GM11168 (cell line): ENCODE data around the gene STKLD1.
"Not testable (repeated sequence)": the region's sequence is repeated elsewhere in the genome, so short reads cannot be mapped to it uniquely, and the experiment has no call there.

Experiments used
- in situ Hi-C: fragments of 300-500 bp; cut with MboI; formaldehyde crosslinking; loops from one replicate; pipeline ENCODE4 v1.12.0; 2022; ENCODE audit warnings: low sequenced_read_pairs; ENCODE audit not compliant: unreplicated experiment

The STKLD1 gene

DNA sequence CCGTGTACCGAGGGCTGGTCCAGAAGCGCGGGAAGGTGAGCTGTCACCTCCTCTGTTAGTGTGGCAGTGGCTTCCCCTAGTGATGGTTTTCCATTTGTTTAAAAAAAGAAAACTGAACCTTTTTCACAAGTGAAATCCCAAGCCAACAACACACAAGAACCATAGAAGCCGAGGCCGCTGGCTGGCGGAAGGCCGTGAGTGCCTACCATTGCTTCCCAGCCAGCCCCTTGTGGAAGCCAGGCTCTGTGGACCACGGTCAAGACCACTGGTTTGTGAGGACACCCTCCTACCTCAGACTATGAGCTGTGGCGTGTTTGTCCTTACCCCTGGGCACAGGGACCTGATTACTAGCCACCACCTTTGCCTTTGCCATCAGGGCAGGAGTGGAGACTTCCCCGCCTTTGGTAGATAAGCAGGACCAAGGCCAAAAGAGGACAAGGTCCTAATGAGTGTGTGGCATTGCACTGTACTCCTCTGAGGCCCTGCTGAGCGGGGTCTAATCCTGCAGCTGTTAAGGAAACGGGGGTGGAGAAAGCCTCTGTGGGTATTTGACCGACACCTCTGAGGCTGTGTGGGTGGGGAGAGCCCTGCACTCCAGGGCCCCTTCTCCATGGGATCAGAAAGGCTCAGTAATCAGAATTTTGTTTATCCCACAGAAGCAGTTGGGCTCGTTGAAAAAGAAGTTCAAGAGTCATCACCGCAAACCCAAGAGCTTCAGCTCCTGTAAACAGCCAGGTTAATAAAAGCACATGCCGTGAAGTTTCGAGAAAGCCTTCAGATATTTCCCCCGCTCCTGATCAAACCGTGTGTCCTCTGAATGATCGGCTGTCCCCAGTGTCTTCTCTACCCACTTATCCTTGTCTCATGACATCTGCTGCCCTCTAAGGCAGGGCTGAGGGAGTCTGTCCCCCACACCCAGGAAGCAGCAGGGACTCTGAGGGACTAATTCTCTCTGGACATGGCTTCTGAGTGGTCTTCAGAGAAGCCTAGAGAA is 15.5 kb upstream of the STKLD1 start:
- in situ Hi-C loops: no loop called here

GRCh38 chr9:133361507-133362092 is 14.6 kb upstream of the STKLD1 start:
- in situ Hi-C loops: no loop called here

GRCh38 chr9:133362359-133363044 is 13.7 kb upstream of the STKLD1 start:
- in situ Hi-C loops: no loop called here

GRCh38 chr9:133366435-133366834 is 9.7 kb upstream of the STKLD1 start:
- in situ Hi-C loops: no loop called here

DNA sequence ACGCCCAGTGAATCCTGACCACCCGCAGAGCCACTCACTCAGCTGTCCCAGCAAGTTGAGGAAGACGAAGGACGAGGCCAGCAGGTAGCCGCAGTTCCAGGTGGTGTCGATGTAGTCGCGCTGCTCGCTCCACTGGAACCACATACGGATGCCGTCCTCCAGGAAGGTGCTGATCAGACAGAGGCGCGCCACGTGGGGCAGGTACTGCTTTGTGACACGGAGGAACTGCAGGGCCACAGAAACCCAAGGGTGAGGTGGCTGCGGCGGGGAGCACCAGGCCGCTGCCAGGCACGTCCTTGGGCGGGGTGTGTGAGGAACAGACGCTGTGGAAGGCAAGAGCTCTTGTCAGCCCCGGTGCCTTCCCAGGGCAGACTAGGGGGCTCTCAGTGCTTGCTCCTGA is 8.9 kb upstream of the STKLD1 start:
- in situ Hi-C loops: no loop called here

DNA sequence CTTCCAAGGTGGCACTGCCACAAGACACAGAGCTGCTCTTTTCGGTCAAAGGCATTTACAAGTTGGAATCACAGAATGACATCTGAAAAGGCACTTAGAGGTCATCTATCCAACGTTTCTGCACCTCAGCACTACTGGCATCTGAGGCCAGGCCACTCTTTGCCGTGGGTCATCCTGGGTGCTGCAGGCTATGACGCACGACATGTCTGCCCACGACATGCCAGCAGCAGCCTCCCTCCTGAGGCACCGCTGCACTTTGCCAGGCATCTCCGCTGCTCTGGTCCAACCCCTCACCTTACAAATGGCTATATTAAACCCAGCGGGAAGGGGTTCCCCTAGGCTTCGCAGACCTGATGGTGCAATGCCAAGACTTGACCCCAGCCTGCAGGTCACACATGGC is 8.4 kb upstream of the STKLD1 start:
- in situ Hi-C loops: no loop called here

GRCh38 chr9:133368249-133368881 is 7.8 kb upstream of the STKLD1 start:
- in situ Hi-C loops: no loop called here

GRCh38 chr9:133369422-133369821 is 6.7 kb upstream of the STKLD1 start:
- in situ Hi-C loops: no loop called here

DNA sequence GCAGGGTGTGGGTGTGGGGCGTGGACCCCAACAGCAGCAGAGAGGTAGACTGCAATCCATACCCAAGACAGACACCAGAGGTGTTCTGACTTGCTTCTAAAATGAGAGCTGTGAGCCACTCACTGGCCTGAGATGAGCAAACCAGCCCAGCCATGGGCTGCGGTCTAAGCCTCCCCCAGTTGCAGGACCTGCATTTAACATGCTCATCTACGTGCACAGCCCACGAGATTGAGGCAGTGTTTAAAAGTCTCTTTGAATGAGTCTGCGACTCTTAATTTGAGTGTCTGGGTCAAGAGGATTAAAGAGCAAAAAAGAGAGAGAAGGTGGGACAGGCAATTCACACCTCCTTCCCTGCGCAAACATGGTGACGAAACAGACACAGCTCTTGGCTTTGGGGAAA is 6.2 kb upstream of the STKLD1 start:
- in situ Hi-C loops: no loop called here

GRCh38 chr9:133370685-133371084 is 5.5 kb upstream of the STKLD1 start:
- in situ Hi-C loops: no loop called here

DNA sequence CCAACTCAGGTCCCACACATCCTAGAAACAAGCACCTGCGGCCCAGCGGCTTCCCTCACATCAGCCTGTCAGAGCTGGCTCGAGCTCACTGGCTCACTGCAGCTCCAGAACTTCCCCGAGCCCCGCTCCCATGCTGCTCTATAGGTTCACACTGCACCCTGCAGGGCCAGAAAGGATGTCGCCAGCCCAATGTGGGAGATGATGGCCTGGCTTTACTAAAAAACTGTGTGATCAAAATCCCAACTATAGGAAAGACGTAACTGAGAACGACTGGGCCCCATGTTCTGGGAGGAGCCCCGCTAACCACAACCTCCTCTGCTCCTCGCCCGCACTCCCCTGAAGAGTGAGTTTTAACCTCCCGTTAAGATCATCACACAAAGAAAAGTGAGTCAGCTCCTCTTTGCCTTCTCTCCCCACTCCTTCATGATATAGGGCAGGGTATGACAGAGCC is 4.9 kb upstream of the STKLD1 start:
- in situ Hi-C loops: no loop called here

DNA sequence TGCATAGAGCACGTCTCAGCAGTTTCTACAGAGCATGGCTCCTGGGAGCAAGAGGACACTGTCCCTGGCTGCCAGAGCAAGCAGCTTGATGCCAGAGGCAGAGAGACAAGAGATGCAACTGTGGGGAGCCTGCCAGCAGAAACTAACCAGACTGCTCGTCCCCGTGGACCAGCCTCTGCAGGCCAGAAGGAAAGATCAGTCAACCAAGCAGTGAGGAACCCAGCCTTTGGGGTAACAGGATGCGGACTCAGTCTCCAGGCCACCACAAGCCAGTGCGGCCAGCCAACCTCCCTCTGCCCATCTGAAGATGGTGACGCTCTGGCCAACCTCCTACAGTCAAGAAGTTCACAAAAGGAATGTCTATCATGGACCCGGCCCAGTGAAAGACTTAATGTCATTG is 4.0 kb upstream of the STKLD1 start:
- in situ Hi-C loops: no loop called here

- in situ Hi-C loops: no loop called here
Measured at GRCh38 chr9:133374612-133375115, 1.5 kb upstream of the STKLD1 start.

- in situ Hi-C loops: no loop called here
Measured at GRCh38 chr9:133375116-133375723, 946 bp upstream of the STKLD1 start.

DNA sequence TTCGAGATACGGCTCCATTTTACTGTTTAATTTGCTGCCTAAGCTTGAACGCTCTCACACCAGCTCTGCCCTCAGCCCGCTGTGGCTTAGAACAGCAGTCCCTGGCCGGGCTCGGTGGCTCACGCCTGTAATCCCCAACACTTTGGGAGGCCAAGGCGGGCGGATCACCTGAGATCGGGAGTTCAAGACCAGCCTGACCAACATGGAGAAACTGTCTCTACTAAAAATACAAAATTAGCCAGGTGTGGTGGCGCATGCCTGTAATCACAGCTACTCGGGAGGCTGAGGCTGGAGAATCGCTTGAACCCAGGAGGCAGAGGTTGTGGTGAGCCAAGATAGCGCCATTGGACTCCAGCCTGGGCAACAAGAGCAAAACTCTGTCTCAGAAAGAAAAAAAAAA is 1.1 kb downstream of the STKLD1 start:
- in situ Hi-C loops: not testable (repeated sequence)

DNA sequence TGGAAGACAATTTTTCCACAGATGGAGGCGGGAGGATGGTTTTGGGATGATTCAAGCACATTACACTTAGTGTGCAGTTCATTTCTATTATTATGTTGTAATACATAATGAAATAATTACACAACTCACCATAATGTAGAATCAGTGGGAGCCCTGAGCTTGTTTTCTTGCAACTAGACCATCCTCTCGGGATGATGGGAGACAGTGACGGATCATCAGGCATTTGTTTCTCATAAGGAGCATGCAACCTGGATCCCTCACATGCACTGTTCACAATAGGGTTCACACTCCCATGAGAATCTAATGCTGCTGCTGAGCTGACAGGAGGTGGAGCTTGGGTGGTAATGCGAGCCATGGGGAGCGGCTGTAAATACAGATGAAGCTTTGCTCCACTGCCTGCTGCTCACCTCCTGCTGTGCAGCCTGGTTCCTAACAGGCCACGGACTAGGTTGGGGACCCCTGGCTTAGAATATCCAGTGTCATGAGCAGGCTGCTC is 1.6 kb downstream of the STKLD1 start:
- in situ Hi-C loops: no loop called here

DNA sequence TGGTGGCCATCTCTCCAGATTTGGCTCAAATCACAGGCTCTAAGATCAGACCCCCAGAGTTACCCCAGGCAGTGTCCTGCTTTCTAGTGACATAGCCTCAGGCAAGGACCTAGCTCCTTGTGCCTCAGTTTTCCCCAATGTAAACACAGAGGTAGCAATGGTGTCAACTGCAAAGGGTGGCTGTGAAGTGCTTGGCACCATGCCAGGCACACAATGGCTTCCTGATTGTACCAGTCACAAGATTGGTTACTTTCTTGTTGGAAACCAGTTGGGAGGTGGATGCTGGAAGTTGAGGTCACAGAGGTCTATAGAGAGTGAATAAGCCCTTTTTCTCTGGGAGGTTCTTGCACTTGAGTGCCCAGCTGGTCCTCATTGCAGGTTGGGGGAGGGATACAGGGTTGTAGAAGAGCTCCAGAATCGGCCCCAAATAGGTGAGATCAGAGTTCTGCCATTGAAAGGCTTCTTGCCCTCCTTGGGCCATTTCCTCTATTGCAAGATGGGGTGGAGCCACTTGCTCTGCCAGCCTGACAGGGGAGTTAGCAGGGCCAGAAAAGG is 2.3 kb downstream of the STKLD1 start:
- in situ Hi-C loops: no loop called here

- in situ Hi-C loops: no loop called here
Measured at GRCh38 chr9:133379153-133380086, 3.3 kb downstream of the STKLD1 start.
